HepG2 (cell line): ENCODE measurements around the gene NTN5. TPM values are rescaled to one million over a fixed set of nuclear protein-coding genes. Genes with fewer than 3 reads are reported as not detected.

Experiments used
- ADNP ChIP-seq: sonication (generic); formaldehyde crosslinking; IDR thresholded peaks from 2 replicates; pipeline ENCODE4 v1.4.0; 2020; ENCODE audit warnings: missing genetic modification reagents
- BCL6 ChIP-seq: IDR thresholded peaks from 2 replicates; pipeline ENCODE4 v1.6.1; 2016; ENCODE audit warnings: missing genetic modification reagents, missing compliant biosample characterization
- CREB3 ChIP-seq: sonication (generic); formaldehyde crosslinking; IDR thresholded peaks from 2 replicates; pipeline ENCODE4 v1.5.0; 2020; ENCODE audit warnings: missing genetic modification reagents
- ELK4 ChIP-seq: sonication (generic); formaldehyde crosslinking; IDR thresholded peaks from 2 replicates; pipeline ENCODE4 v1.9.0; 2021; ENCODE audit warnings: missing genetic modification reagents, borderline replicate concordance
- HNF1A ChIP-seq, 2 experiments: sonication (generic) in 1 of 2; formaldehyde crosslinking in 1 of 2; IDR thresholded peaks; 2 replicates each; pipeline versions ENCODE4 v1.4.0 to v1.6.1; 2016 to 2020; ENCODE audit warnings: borderline replicate concordance in 1 of 2, low read depth in 1 of 2, mild to moderate bottlenecking in 1 of 2, missing genetic modification reagents in 1 of 2
- HNF4A ChIP-seq: sonication (generic); formaldehyde crosslinking; IDR thresholded peaks from 2 replicates; pipeline ENCODE4 v1.4.0; 2020; ENCODE audit warnings: missing genetic modification reagents
- JUNB ChIP-seq: sonication (generic); formaldehyde crosslinking; IDR thresholded peaks from 2 replicates; pipeline ENCODE4 v1.8.0; 2022; ENCODE audit warnings: missing genetic modification reagents, mild to moderate bottlenecking, borderline replicate concordance
- MAX ChIP-seq: IDR thresholded peaks from 2 replicates; pipeline ENCODE4 v1.6.1; 2012; ENCODE audit warnings: inconsistent platforms
- MTA1 ChIP-seq: sonication (generic); formaldehyde crosslinking; IDR thresholded peaks from 2 replicates; pipeline ENCODE4 v1.4.0; 2020; ENCODE audit warnings: missing genetic modification reagents, mild to moderate bottlenecking, borderline replicate concordance
- NFRKB ChIP-seq: fragments of 450-650 bp; IDR thresholded peaks from 2 replicates; pipeline ENCODE4 v1.6.1; 2017
- PBX2 ChIP-seq: IDR thresholded peaks from 2 replicates; pipeline ENCODE4 v1.6.1; 2016; ENCODE audit warnings: control low read depth
- RELA ChIP-seq: sonication (generic); formaldehyde crosslinking; IDR thresholded peaks from 2 replicates; pipeline ENCODE4 v1.4.0; 2020; ENCODE audit warnings: missing genetic modification reagents
- UBTF ChIP-seq: sonication (generic); formaldehyde crosslinking; IDR thresholded peaks from 2 replicates; pipeline ENCODE4 v1.4.0; 2020; ENCODE audit warnings: mild to moderate bottlenecking, missing genetic modification reagents
- WIZ ChIP-seq: sonication (generic); formaldehyde crosslinking; IDR thresholded peaks from 2 replicates; pipeline ENCODE4 v1.5.1; 2020; ENCODE audit warnings: mild to moderate bottlenecking, missing genetic modification reagents
- XRCC5 ChIP-seq: fragments of 200-400 bp; formaldehyde crosslinking; optimal IDR thresholded peaks from 2 replicates; pipeline ENCODE3; 2017; ENCODE audit warnings: mild to moderate bottlenecking, low read length
- ZBTB7A ChIP-seq: sonication (generic); formaldehyde crosslinking; IDR thresholded peaks from 2 replicates; pipeline ENCODE4 v1.8.0; 2022; ENCODE audit warnings: mild to moderate bottlenecking, missing genetic modification reagents
- ZFX ChIP-seq: sonication (generic); formaldehyde crosslinking; IDR thresholded peaks from 2 replicates; pipeline ENCODE4 v1.4.0; 2020; ENCODE audit warnings: mild to moderate bottlenecking, low read depth, missing genetic modification reagents, moderate library complexity
- ZNF451 ChIP-seq: sonication (generic); formaldehyde crosslinking; IDR thresholded peaks from 2 replicates; pipeline ENCODE4 v1.5.0; 2020; ENCODE audit warnings: mild to moderate bottlenecking, missing genetic modification reagents
- polyA plus RNA-seq, 8 experiments: library from polyadenylated mRNA; depleted of rRNA in 3 of 8; stranded (reverse) in 7 of 8; unstranded in 1 of 8; fragments of >200 nt; fragmentation: Illumina TruSeq in 4 of 8; extraction: Trizol in 4 of 8; gene quantifications; 2 replicates each; pipeline versions ENCODE4 v1.2.1 to v1.2.3, GENCODE V29; 2011 to 2016; ENCODE audit warnings: low read depth in 4 of 8, missing spikeins in 1 of 8, mixed read lengths in 1 of 8; ENCODE audit not compliant: insufficient read depth in 1 of 8
- total RNA-seq, 5 experiments: library from RNA; depleted of rRNA; stranded (reverse); fragments of >200 nt; fragmentation: Illumina TruSeq; extraction: Trizol; gene quantifications; 2 replicates each; pipeline ENCODE4 v1.2.3, GENCODE V29; 2016; ENCODE audit warnings: low read depth in 1 of 5

The NTN5 gene
- total and polyA plus RNA-seq, 2 of the 13 experiments (the other 11 are each of a cell fraction or from before 2014, with no cell fraction given), result 0.05 TPM; not detected in 1

GRCh38 chr19:48680436-48681126 lies 7.8 kb upstream of the NTN5 start (continued):
- TF ChIP-seq CREB3 (no peak), BCL6 (CRISPR knock-in tag) (no peak), ELK4 (CRISPR knock-in tag) (no peak), XRCC5 (no peak), MAX (peak; percentile 39; the same call in 1 of the 2 replicates), HNF1A (IDR thresholded peaks at IDR 0.05; ENCODE audit: low read depth) (no peak), HNF1A (CRISPR knock-in tag; IDR thresholded peaks at IDR 0.05; ENCODE audit: borderline replicate concordance) (no peak), MTA1 (CRISPR knock-in tag) (peak; percentile 71; the same call in 1 of the 2 replicates), NFRKB (no peak), RELA (CRISPR knock-in tag) (no peak), ZBTB7A (CRISPR knock-in tag) (peak; percentile 68; the same call in 1 of the 2 replicates), UBTF (CRISPR knock-in tag) (0 out of 2 replicates have a peak, but pooled peaks have one; percentile 22), WIZ (CRISPR knock-in tag) (no peak), PBX2 (no peak), JUNB (CRISPR knock-in tag) (no peak), HNF4A (CRISPR knock-in tag) (peak; percentile 77), ADNP (no peak), ZNF451 (CRISPR knock-in tag) (no peak), ZFX (peak; percentile 59; the same call in 1 of the 2 replicates)
